K562 (cell line): ENCODE measurements around the gene HES6. TPM values are rescaled to one million over a fixed set of nuclear protein-coding genes. Genes with fewer than 3 reads are reported as not detected.

Source experiments
- ATAC-seq: fragments of 200-7000 bp; cut with Tn5 transposase; 3 replicates; pipeline ENCODE4 v1.9.1; 2020; ENCODE audit warnings: moderate library complexity
- BruUV-seq: library from RNA; stranded (reverse); fragments of 400-500 nt; replicated peaks from 2 replicates; lab custom pipeline; 2021; lab: Mats Ljungman, UMichigan
- CTCF ChIA-PET: fragments of 300-600 bp; formaldehyde crosslinking; extraction: SDS; loops from one replicate; lab custom pipeline; 2021; ENCODE audit warnings: low intra/inter-chr PET ratio; lab: Yijun Ruan, JAX
- POLR2A ChIA-PET: fragments of 300-600, 350-650 bp; sonication (Branson Sonifier 250); formaldehyde crosslinking; extraction: SDS; loops from one replicate; lab custom pipeline; 2021; ENCODE audit warnings: antibody characterized with exemption, inconsistent platforms; lab: Yijun Ruan, JAX
- DNase-seq, 4 experiments: peaks; one replicate each; pipeline versions ENCODE4 v3.0.0 to v3.0.0-alpha.2; 2011 to 2018; ENCODE audit warnings: low spot score in 3 of 4, mixed read lengths in 3 of 4; ENCODE audit errors: extremely low read depth in 1 of 4
- FAIRE-seq: peaks from 2 replicates; lab custom pipeline; 2011; peaks lifted over from hg19 to GRCh38; lab: Jason Lieb, UNC
- H2AFZ ChIP-seq: 2 replicates; pipeline ENCODE4 v1.6.0; 2011; ENCODE audit warnings: low read depth, low read length, control low read depth, inconsistent platforms
- H3K27ac ChIP-seq: fragments of 200-600 bp; 3 replicates; pipeline ENCODE4 v1.8.0; 2011; ENCODE audit warnings: low read depth, mild to moderate bottlenecking, control low read depth, inconsistent platforms, low read length, moderate library complexity, mixed read lengths; ENCODE audit errors: extremely low read depth
- H3K27me3 ChIP-seq, 2 experiments: fragments of 300-600 bp in 1 of 2; 2 replicates in 1 of 2; 3 replicates in 1 of 2; pipeline versions ENCODE4 v1.6.0 to v1.8.0; 2011; ENCODE audit warnings: inconsistent platforms in 2 of 2, low read length in 2 of 2, mild to moderate bottlenecking in 1 of 2, mixed read lengths in 1 of 2, moderate library complexity in 1 of 2; ENCODE audit not compliant: control insufficient read depth in 2 of 2, insufficient read depth in 2 of 2
- H3K36me3 ChIP-seq: fragments of 300-600 bp; 3 replicates; pipeline ENCODE4 v1.8.0; 2011; ENCODE audit warnings: mild to moderate bottlenecking, low read length, inconsistent platforms; ENCODE audit not compliant: control insufficient read depth, insufficient read depth
- H3K4me1 ChIP-seq, 2 experiments: fragments of 200-600 bp in 1 of 2; replicated peaks in 1 of 2; 2 replicates in 1 of 2; 3 replicates in 1 of 2; pipeline versions ENCODE4 v1.5.1 to v1.8.0; 2011; ENCODE audit warnings: inconsistent platforms in 2 of 2, low read length in 2 of 2, mild to moderate bottlenecking in 1 of 2, mixed read lengths in 1 of 2, moderate library complexity in 1 of 2; ENCODE audit not compliant: control insufficient read depth in 2 of 2, insufficient read depth in 2 of 2
- H3K4me2 ChIP-seq: 2 replicates; pipeline ENCODE4 v1.6.1; 2011; ENCODE audit warnings: low read length, control low read depth, inconsistent platforms, mixed read lengths; ENCODE audit not compliant: insufficient read depth
- H3K4me3 ChIP-seq: fragments of 200-600 bp; sonication (generic), shearing (Covaris generic); 2 replicates; pipeline ENCODE4 v1.5.1; 2016; ENCODE audit warnings: control low read depth, inconsistent platforms
- H3K79me2 ChIP-seq: fragments of 200-600 bp; 3 replicates; pipeline ENCODE4 v1.8.0; 2011; ENCODE audit warnings: low read length, inconsistent platforms; ENCODE audit not compliant: control insufficient read depth, insufficient read depth
- H3K9ac ChIP-seq, 2 experiments: 2 replicates each; pipeline versions ENCODE4 v1.6.0 to v1.6.1; 2011; ENCODE audit warnings: low read depth in 2 of 2, low read length in 2 of 2, control low read depth in 1 of 2, inconsistent platforms in 1 of 2, mild to moderate bottlenecking in 1 of 2, mixed read lengths in 1 of 2; ENCODE audit not compliant: insufficient read depth in 1 of 2
- H3K9me1 ChIP-seq: one replicate; pipeline ENCODE4 v1.6.0; 2011; ENCODE audit warnings: inconsistent platforms, mild to moderate bottlenecking, low read length, moderate library complexity; ENCODE audit not compliant: control insufficient read depth, insufficient read depth
- H3K9me3 ChIP-seq: replicated peaks from 2 replicates; pipeline ENCODE4 v1.5.1; 2011; ENCODE audit warnings: low read depth, low read length, inconsistent platforms; ENCODE audit not compliant: control insufficient read depth, insufficient read depth
- H4K20me1 ChIP-seq: replicated peaks from 2 replicates; pipeline ENCODE4 v1.6.1; 2011; ENCODE audit warnings: low read length, inconsistent platforms, mixed read lengths; ENCODE audit not compliant: control insufficient read depth, insufficient read depth
- ARID3A ChIP-seq: IDR thresholded peaks from 2 replicates; pipeline ENCODE4 v1.6.1; 2012; ENCODE audit warnings: low read depth, low read length, improper control_type of control experiment, borderline replicate concordance
- CGGBP1 ChIP-seq: fragments of 250-450 bp; sonication (Bioruptor Pico); IDR thresholded peaks from 2 replicates; pipeline ENCODE4 v1.9.0; 2021; ENCODE audit warnings: mild to moderate bottlenecking
- CHCHD3 ChIP-seq: fragments of 250-450 bp; sonication (Bioruptor Pico); IDR thresholded peaks from 2 replicates; pipeline ENCODE4 v2.1.2; 2022; ENCODE audit warnings: mild to moderate bottlenecking
- FOXM1 ChIP-seq, 2 experiments: fragments of 450-650 bp in 1 of 2; sonication (generic) in 1 of 2; formaldehyde crosslinking in 1 of 2; IDR thresholded peaks; 2 replicates each; pipeline versions ENCODE4 v1.6.1 to v1.9.0; 2017 to 2022; ENCODE audit warnings: low read depth in 2 of 2, mild to moderate bottlenecking in 2 of 2, missing genetic modification reagents in 1 of 2, moderate library complexity in 1 of 2
- HEY1 ChIP-seq: fragments of 250-450 bp; sonication (Bioruptor Pico); IDR thresholded peaks from 2 replicates; pipeline ENCODE4 v1.5.0; 2020; ENCODE audit warnings: mild to moderate bottlenecking, moderate library complexity, borderline replicate concordance
- IRF2 ChIP-seq: sonication (generic); formaldehyde crosslinking; IDR thresholded peaks from 2 replicates; pipeline ENCODE4 v1.8.1; 2022; ENCODE audit warnings: mild to moderate bottlenecking, missing genetic modification reagents
- KDM1A ChIP-seq, 2 experiments: fragments of 450-650 bp; IDR thresholded peaks; 2 replicates each; pipeline ENCODE4 v1.6.1; 2016; ENCODE audit warnings: mild to moderate bottlenecking in 2 of 2
- MAX ChIP-seq: sonication (generic); formaldehyde crosslinking; IDR thresholded peaks from 2 replicates; pipeline ENCODE4 v1.9.0; 2022; ENCODE audit warnings: mild to moderate bottlenecking, missing genetic modification reagents
- MXI1 ChIP-seq: IDR thresholded peaks from 2 replicates; pipeline ENCODE4 v1.6.1; 2011; ENCODE audit warnings: low read depth, mild to moderate bottlenecking, improper control_type of control experiment, low read length
- WGBS: fragments of 100-300 bp; shearing (Covaris generic); methylation state at CpG from one replicate; pipeline ENCODE4 v1.1.6; 2016; ENCODE audit warnings: low coverage, mixed read lengths; ENCODE audit not compliant: insufficient coverage; ENCODE audit errors: missing lambda C conversion rate; 5-methylcytosine and 5-hydroxymethylcytosine counted together
- in situ Hi-C: fragments of 300-500 bp; cut with MboI; formaldehyde crosslinking; loops from 4 replicates; pipeline ENCODE4 v1.15.0; 2018; ENCODE audit warnings: inconsistent platforms, mixed read lengths
- intact Hi-C: fragments of 100-400 bp; cut with micrococcal nuclease; formaldehyde crosslinking; loops from 2 replicates; pipeline ENCODE4 v1.14.2; 2022
- polyA plus RNA-seq, 8 experiments: library from polyadenylated mRNA; depleted of rRNA in 4 of 8; stranded (reverse) in 5 of 8; unstranded in 3 of 8; fragments of >200 nt; fragmentation: Nextera tagmentation in 2 of 8; fragmentation: Illumina TruSeq in 1 of 8; extraction: Ambion mirVana in 2 of 8; extraction: Trizol in 1 of 8; gene quantifications; 2 replicates each; pipeline versions ENCODE4 v1.2.1 to v1.2.3, GENCODE V29; 2011 to 2014; ENCODE audit warnings: inconsistent platforms in 1 of 8, missing spikeins in 1 of 8
- total RNA-seq, 7 experiments: library from RNA; depleted of rRNA in 6 of 7; stranded (reverse); fragments of >200 nt in 6 of 7; fragmentation: Illumina TruSeq in 2 of 7; extraction: Trizol in 2 of 7; gene quantifications; 2 replicates each; pipeline versions ENCODE4 v1.2.1 to v1.2.3, GENCODE V29; 2011 to 2021; ENCODE audit warnings: low replicate concordance in 1 of 7

HES6 gene
- total and polyA plus RNA-seq, 9 of the 15 experiments (the other 6 are each of a cell fraction or from before 2014, with no cell fraction given), result 6.2 to 133 (median 29.2) TPM

- BruUV-seq, result no TSS peak
- DNase-seq (no peak), ATAC-seq (no peak), FAIRE-seq (no peak)
- Histone ChIP-seq H3K27me3 (no peaks in the 10 kb centered on the region), H3K9me1 (no peaks in the 10 kb centered on the region), H3K36me3 (peaks cover 43% of the 10 kb centered on the region; the same call in 2 of the 3 replicates), H3K27ac (no peak overlapping the region), H3K9ac (no peak overlapping the region), H3K79me2 (no peaks in the 10 kb centered on the region), H3K4me1 (peaks cover 0 to 5% of the 10 kb centered on the region in 2 experiments; a peak in 2 of 5 replicates), H2AFZ (no peak overlapping the region), H4K20me1 (no peaks in the 10 kb centered on the region), H3K4me3 (no peak overlapping the region), H3K4me2 (no peak overlapping the region), H3K9me3 (no peaks in the 10 kb centered on the region)
- WGBS, result 97% methylated on average over 7 of the region's 8 CpGs
- no peak for TF ChIP-seq FOXM1 (IDR thresholded peaks at IDR 0.05; ENCODE audit: low read depth)
- no peak for TF ChIP-seq FOXM1 (CRISPR knock-in tag; IDR thresholded peaks at IDR 0.05; ENCODE audit: low read depth)
- no peak for TF ChIP-seq MAX
- no peak for TF ChIP-seq MXI1
- TF ChIP-seq CHCHD3 (CRISPR knock-in tag), result no peak
- no peak for TF ChIP-seq IRF2
- TF ChIP-seq KDM1A (IDR thresholded peaks at IDR 0.05), result no peak
- TF ChIP-seq HEY1 (CRISPR knock-in tag), result no peak
- TF ChIP-seq CGGBP1 (CRISPR knock-in tag), result no peak
- no peak for TF ChIP-seq ARID3A
- ChIA-PET CTCF (no interaction called here), POLR2A (interaction anchor here (0.6 kb wide), 1 partner anchor 456 kb away, joined by 4 read pairs; no protein-coding TSS in a partner anchor)
- intact Hi-C loops, result no loop called here
- in situ Hi-C loops, result loop anchor here (25.0 kb wide), 1 partner anchor 393 kb away; the partner anchor contains the start of gene RAMP1
Observed at GRCh38 chr2:238255636-238256035, 15.8 kb upstream of the HES6 start.
